Astrocyte of the spinal cord (primary cell): ENCODE results near the gene LAMA4.
A peak's percentile ranks its signal among the peaks of the same experiment; 100 is the strongest.

Experiments used
- DNase-seq: peaks from one replicate; pipeline ENCODE4 v3.0.0; 2011; ENCODE audit warnings: low read depth, low spot score
- H3K4me3 ChIP-seq: 2 replicates; pipeline ENCODE4 v1.5.1; 2011; ENCODE audit warnings: low read depth, mild to moderate bottlenecking, low read length, moderate library complexity
- in situ Hi-C: cut with HindIII; loops from 2 replicates; pipeline ENCODE4 v1.10.0; 2017; ENCODE audit warnings: low sequenced_read_pairs
- TF ChIP-seq, protein P1 (sequence below): IDR thresholded peaks from 2 replicates; pipeline ENCODE4 v1.5.1; 2012; ENCODE audit warnings: low read depth, mild to moderate bottlenecking, low read length, inconsistent platforms

LAMA4 gene

DNA sequence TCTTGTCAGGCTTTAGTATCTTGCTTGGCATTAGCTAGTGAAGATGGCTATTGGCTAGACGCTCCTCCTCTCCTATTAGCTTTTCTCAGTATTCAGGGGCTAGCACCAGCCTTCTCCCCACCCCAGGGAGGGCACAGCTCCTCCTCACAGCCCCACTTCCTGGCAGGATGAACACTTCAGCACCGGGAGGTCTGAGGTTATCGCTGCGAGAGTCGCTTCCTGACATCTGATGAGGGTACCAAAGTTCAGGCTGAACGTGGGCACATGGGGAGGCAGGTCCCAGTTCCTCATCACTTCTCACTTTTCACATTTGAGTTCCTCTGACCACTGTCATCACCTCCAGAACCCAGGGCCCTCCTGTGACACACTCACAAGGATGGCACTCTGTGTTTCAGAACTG is 66.6 kb downstream of the LAMA4 start:
- in situ Hi-C loops: no loop called here
- TF ChIP-seq, protein P1, sequence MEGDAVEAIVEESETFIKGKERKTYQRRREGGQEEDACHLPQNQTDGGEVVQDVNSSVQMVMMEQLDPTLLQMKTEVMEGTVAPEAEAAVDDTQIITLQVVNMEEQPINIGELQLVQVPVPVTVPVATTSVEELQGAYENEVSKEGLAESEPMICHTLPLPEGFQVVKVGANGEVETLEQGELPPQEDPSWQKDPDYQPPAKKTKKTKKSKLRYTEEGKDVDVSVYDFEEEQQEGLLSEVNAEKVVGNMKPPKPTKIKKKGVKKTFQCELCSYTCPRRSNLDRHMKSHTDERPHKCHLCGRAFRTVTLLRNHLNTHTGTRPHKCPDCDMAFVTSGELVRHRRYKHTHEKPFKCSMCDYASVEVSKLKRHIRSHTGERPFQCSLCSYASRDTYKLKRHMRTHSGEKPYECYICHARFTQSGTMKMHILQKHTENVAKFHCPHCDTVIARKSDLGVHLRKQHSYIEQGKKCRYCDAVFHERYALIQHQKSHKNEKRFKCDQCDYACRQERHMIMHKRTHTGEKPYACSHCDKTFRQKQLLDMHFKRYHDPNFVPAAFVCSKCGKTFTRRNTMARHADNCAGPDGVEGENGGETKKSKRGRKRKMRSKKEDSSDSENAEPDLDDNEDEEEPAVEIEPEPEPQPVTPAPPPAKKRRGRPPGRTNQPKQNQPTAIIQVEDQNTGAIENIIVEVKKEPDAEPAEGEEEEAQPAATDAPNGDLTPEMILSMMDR: no peak

DNA sequence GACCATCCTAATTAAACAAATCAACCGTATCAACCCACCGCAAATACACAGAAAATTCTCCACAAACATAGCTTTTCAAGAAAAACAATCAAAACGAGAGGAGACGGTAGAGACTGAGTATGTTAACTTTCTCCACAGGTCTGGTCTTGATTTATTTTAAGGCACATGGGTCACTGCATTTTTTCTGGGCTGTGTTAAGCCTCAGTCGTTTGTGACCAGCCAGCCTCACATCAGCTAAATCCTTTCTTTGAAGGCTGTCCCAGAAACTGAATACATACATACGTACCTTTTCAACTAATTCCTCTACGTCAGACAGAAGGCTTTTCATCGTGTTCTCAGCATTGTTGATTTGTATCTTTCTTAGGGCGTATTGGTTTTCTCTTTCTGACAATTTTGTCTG is 69.4 kb downstream of the LAMA4 start:
- H3K4me3 ChIP-seq: no peak overlapping the region
- DNase-seq: no peak
- TF ChIP-seq, protein P1: no peak
- in situ Hi-C loops: no loop called here

More for the DNA sequence above, 66.6 kb downstream of the LAMA4 start:
- no peak for DNase-seq
- no peak overlapping the region for H3K4me3 ChIP-seq

DNA sequence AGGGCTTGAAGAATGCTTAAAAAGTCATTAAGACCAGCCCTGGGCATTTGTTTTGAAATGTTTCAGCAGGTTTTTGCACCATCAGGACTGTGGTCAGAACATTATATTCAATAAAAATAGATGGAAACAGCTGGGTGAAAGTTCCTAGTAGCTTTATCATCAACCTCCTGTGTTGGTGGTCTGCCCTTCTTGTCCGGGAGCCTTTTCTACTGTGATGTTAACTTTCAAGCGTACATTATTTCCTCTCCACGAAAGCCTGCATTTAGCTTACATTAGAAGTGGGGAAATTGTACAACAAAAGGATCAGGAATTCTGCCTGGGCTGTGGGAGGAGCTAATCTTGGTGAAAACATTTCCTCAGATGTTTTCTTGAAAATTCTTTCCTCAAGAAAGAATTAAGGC is 71.1 kb downstream of the LAMA4 start:
- TF ChIP-seq, protein P1: no peak
- in situ Hi-C loops: no loop called here
- no peak overlapping the region for H3K4me3 ChIP-seq
- peak; percentile 79 for DNase-seq

DNA sequence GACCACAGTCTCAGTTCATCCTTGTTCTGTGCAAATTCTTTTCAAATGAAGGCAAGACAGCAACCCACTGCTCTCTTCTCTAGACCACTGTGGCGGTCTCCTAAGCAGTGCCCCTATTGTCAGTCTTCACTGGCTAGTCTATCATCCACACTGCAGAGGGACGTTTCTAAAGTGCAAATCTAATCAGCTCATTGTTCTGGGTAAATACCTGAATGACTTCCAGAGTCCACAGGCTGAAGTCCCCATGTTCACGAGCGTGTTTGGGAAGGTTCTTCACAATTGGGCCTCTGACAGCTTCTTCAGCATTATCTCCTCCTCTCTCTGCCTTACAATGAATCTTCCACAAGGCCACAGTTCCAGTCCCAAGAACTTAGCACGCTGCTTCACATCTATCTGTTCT is 73.2 kb downstream of the LAMA4 start:
- in situ Hi-C loops: no loop called here
- H3K4me3 ChIP-seq: no peak overlapping the region
- DNase-seq: no peak
- TF ChIP-seq, protein P1: no peak

DNA sequence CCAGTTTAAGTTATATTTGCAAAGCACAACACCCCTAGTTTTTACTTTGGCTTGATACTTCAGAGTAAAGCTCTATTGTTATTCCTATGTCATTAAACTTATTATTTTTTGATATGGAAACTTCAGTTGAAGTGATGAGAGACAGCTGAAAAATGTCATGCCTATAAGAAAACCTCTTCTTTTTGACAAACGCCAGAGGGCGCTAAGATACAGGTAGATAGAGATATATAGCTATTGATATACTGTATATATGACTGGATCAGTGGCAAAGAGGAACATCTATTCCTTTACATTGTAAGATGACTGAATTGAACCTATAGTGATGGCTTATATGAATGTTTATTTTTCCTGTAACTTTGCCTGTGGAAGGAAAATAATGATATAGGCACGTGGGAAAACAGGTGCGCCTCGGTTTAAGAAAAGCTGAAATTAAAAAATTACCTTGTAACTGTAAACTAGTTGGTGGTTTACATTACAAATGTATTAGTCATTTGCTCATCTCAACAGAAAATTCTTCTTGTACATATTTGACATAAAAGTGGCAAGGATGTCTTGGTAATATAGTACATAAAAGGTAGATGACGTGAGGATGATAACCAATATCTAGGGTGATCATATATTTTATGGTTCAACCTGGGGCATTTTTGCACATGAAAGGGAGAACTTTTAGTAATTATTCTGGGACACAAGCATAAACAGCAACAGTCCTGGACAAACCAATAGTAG is 74.1 kb downstream of the LAMA4 start:
- DNase-seq: peak; percentile 89

DNA sequence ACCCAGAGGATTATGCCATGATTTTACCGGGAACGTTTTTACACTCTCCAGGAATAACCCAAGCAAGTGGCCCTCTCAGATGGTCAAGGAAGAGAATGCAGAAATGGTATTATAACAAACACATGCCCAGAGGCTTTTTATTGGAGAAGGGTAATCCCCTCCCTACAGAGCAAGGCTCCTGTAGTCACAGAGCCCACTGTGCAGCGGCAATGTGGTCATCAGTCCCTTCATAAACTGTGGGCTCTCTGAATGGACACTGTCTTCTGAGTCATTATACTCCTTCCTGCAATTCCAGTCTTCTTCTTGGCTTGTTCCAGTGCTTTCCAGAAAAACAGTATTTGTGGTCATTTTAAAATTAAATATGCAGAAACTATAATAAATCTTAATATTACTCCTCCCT is 74.7 kb downstream of the LAMA4 start:
- DNase-seq: no peak
- TF ChIP-seq, protein P1: no peak
- no peak overlapping the region for H3K4me3 ChIP-seq
- in situ Hi-C loops: no loop called here

More for the DNA sequence above, 74.1 kb downstream of the LAMA4 start:
- H3K4me3 ChIP-seq: no peak overlapping the region
- TF ChIP-seq, protein P1: peak; percentile 56
- in situ Hi-C loops: no loop called here
